K562 (cell line): ENCODE measurements around the gene FOXN3.

ENCODE experiments used
- ARHGAP35 ChIP-seq: fragments of 450-650 bp; IDR thresholded peaks from 2 replicates; pipeline ENCODE4 v1.6.1; 2018; ENCODE audit not compliant: partially characterized antibody
- CBX8 ChIP-seq: fragments of 200-600 bp; sonication (generic); IDR thresholded peaks from 2 replicates; pipeline ENCODE4 v1.6.1; 2012; ENCODE audit warnings: borderline replicate concordance, mixed run types, low read depth, mild to moderate bottlenecking, moderate library complexity, mixed read lengths, low read length, control low read depth, inconsistent platforms; ENCODE audit not compliant: poor library complexity, severe bottlenecking; ENCODE audit errors: extremely low read depth
- CHD4 ChIP-seq: fragments of 200-600 bp; sonication (generic); IDR thresholded peaks from 3 replicates; pipeline ENCODE4 v1.6.1; 2012; ENCODE audit warnings: low read depth, mild to moderate bottlenecking, mixed read lengths, low read length, inconsistent platforms; ENCODE audit not compliant: insufficient read depth, insufficient replicate concordance, poor library complexity, severe bottlenecking
- CTCF ChIP-seq, 3 experiments: IDR thresholded peaks in 2 of 3; conservative IDR thresholded peaks in 1 of 3; 2 replicates each; pipeline ENCODE4 v1.5.1; 2011 to 2012; ENCODE audit warnings: low read length in 3 of 3, mild to moderate bottlenecking in 3 of 3, control low read depth in 2 of 3, improper control_type of control experiment in 1 of 3, inconsistent platforms in 1 of 3, low read depth in 1 of 3, mixed read lengths in 1 of 3, moderate library complexity in 1 of 3; ENCODE audit not compliant: insufficient read depth in 2 of 3
- ELF2 ChIP-seq: fragments of 250-450 bp; sonication (Bioruptor Pico); IDR thresholded peaks from 2 replicates; pipeline ENCODE4 v1.5.0; 2021; ENCODE audit warnings: mild to moderate bottlenecking
- HMGXB4 ChIP-seq: sonication (generic); formaldehyde crosslinking; IDR thresholded peaks from 2 replicates; pipeline ENCODE4 v1.8.1; 2023; ENCODE audit warnings: mild to moderate bottlenecking, missing genetic modification reagents
- PHB2 ChIP-seq: fragments of 450-650 bp; IDR thresholded peaks from 2 replicates; pipeline ENCODE4 v1.6.1; 2017; ENCODE audit warnings: low read depth
- POLR2AphosphoS5 ChIP-seq: IDR thresholded peaks from 2 replicates; pipeline ENCODE4 v1.6.1; 2011; ENCODE audit warnings: mild to moderate bottlenecking, low read depth, low read length, moderate library complexity; ENCODE audit not compliant: control insufficient read depth, insufficient read depth
- RAD21 ChIP-seq, 2 experiments: fragments of 250-450 bp in 1 of 2; fragments of 450-650 bp in 1 of 2; sonication (Bioruptor Pico) in 1 of 2; formaldehyde crosslinking in 1 of 2; IDR thresholded peaks in 1 of 2; conservative IDR thresholded peaks in 1 of 2; 2 replicates each; pipeline versions ENCODE4 v1.4.0 to v1.8.0; 2020 to 2022; ENCODE audit warnings: mild to moderate bottlenecking in 2 of 2, moderate library complexity in 1 of 2
- RBM39 ChIP-seq: fragments of 200-400 bp; formaldehyde crosslinking; optimal IDR thresholded peaks from 2 replicates; pipeline ENCODE3; 2018; ENCODE audit warnings: low read depth, low read length
- RFX5 ChIP-seq: IDR thresholded peaks from 2 replicates; pipeline ENCODE4 v1.6.1; 2011; ENCODE audit warnings: low read depth, mild to moderate bottlenecking, improper control_type of control experiment, low read length
- ZNF764 ChIP-seq: fragments of 250-450 bp; sonication (Bioruptor Pico); IDR thresholded peaks from 2 replicates; pipeline ENCODE4 v1.4.0; 2020; ENCODE audit warnings: low read depth, mild to moderate bottlenecking, moderate library complexity
- ZNF766 ChIP-seq: fragments of 200-800 bp; sonication (Bioruptor generic); conservative IDR thresholded peaks from 2 replicates; pipeline ENCODE4 v1.6.1; 2016; ENCODE audit warnings: missing genetic modification characterization, missing compliant biosample characterization
- TF ChIP-seq, protein P1 (sequence below): sonication (generic); formaldehyde crosslinking; IDR thresholded peaks from 2 replicates; pipeline ENCODE4 v1.9.0; 2022; ENCODE audit warnings: mild to moderate bottlenecking, missing genetic modification reagents

DNA sequence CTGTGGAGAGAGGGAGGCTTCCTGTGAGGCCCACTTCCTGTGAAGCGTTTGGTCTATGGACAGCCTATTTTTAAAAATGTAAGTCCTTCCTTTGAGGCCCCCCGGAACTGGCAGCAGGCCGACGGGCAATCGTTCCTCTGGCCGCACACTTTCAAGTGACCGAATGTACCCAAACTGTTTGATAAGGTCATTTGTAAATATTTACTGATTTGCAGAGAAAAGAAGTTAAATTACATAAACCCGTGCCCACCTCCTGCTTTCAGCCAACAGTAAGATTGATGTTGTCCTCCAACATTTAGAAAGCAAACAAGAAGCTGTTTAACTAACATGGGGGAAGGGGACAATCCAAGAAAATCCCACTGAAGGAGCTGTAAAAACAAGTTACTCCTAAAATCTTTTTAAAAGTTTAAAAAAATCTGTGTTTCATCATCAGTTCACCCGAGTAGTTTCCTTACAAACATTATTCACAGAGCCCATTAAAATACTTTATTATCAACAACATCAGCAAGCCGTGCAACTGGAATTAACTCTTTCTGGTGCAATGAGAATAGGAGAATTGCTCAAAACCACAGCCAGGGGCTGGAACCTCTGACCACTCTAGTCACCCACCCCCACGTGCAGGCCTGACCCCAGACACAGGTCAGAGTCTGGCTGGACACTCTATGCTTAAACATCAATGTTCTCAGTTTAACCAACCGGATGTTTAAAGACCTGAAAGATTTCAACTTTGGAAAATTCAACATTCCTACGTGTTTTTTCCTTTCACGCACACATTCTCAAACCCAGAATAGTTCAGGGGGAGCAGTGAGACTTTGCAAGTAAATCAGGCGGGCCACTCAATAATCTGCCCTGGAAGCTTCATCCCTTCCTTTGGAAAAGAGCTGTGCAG is 65.3 kb downstream of the FOXN3 start:
- no peak for TF ChIP-seq POLR2AphosphoS5
- no peak for TF ChIP-seq PHB2
- TF ChIP-seq HMGXB4 (CRISPR knock-in tag) = no peak
- no peak for TF ChIP-seq CTCF (IDR thresholded peaks at IDR 0.05 in 2 of 3, conservative IDR thresholded peaks at IDR 0.05 in 1 of 3; ENCODE audit: insufficient read depth in 2 of 3, low read depth in 1 of 3, low read length in 3 of 3)
- no peak for TF ChIP-seq ZNF766 (CRISPR knock-in tag)
- no peak for TF ChIP-seq RFX5
- TF ChIP-seq CHD4 = no peak
- TF ChIP-seq CBX8 = no peak
- TF ChIP-seq ARHGAP35 = no peak
- no peak for TF ChIP-seq RBM39
- TF ChIP-seq ZNF764 (CRISPR knock-in tag) = no peak
- TF ChIP-seq RAD21 (CRISPR knock-in tag; conservative IDR thresholded peaks at IDR 0.05 in 1 of 2, IDR thresholded peaks at IDR 0.05 in 1 of 2) = no peak
- TF ChIP-seq ELF2 (CRISPR knock-in tag) = no peak
- TF ChIP-seq, protein P1, sequence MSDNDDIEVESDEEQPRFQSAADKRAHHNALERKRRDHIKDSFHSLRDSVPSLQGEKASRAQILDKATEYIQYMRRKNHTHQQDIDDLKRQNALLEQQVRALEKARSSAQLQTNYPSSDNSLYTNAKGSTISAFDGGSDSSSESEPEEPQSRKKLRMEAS (CRISPR knock-in tag) = no peak
